Stomach smooth muscle (tissue), 2 donors: ENCODE results near the gene GBF1.

Experiments used
- H3K27ac ChIP-seq: one replicate; pipeline ENCODE4 v1.7.0; 2013; ENCODE audit warnings: mild to moderate bottlenecking, low read length, inconsistent platforms
- H3K27me3 ChIP-seq, 2 donors: one replicate each; pipeline ENCODE4 v1.7.0; 2013; ENCODE audit warnings: low read length in 2 of 2; ENCODE audit not compliant: insufficient read depth in 2 of 2, control insufficient read depth in 1 of 2
- H3K36me3 ChIP-seq, 2 donors: one replicate each; pipeline ENCODE4 v1.7.0; 2013; ENCODE audit warnings: low read length in 2 of 2; ENCODE audit not compliant: control insufficient read depth in 2 of 2, insufficient read depth in 2 of 2
- H3K4me1 ChIP-seq: one replicate; pipeline ENCODE4 v1.7.0; 2013; ENCODE audit warnings: low read length; ENCODE audit not compliant: control insufficient read depth, insufficient read depth
- H3K4me3 ChIP-seq, 2 donors: one replicate each; pipeline ENCODE4 v1.7.0; 2013; ENCODE audit warnings: low read length in 2 of 2
- H3K9ac ChIP-seq, 2 donors: one replicate each; pipeline ENCODE4 v1.7.0; 2013; ENCODE audit warnings: low read length in 2 of 2, mild to moderate bottlenecking in 1 of 2
- H3K9me3 ChIP-seq, 2 donors: one replicate each; pipeline ENCODE4 v1.7.0; 2013; ENCODE audit warnings: low read length in 2 of 2; ENCODE audit not compliant: control insufficient read depth in 2 of 2
- donor health status: healthy.
- donor health status: Pancreatic carcinoma.

The GBF1 gene

DNA sequence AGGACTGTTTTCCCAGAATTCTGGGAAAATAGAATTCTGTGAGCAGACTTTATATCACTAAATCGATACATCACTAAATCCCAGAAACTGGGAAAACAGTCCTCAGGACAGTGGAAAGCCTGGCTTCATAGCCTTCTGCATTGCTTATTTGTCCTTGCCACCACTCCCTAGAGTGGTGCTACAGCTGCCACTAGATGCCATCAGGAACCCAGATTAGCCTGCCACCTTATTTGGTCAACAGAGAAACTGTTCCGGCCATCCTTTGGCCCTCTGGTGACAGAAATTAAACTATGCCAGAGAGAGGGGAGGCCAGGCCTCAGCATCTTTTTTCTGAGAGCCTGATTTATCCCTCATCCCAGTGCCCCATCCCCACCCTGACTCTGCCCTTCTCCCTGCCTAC lies 130.5 kb downstream of the GBF1 start:
- H3K9ac ChIP-seq: no peak overlapping the region
- H3K4me3 ChIP-seq: no peak overlapping the region
- H3K27ac ChIP-seq: no peak overlapping the region
- H3K9me3 ChIP-seq: peaks cover 0 to 2% of the 10 kb centered on the region in 2 donors
- H3K27me3 ChIP-seq: no peaks in the 10 kb centered on the region
- no peaks in the 10 kb centered on the region for H3K4me1 ChIP-seq
- H3K36me3 ChIP-seq: peaks cover 60 to 67% of the 10 kb centered on the region in 2 donors

- H3K27me3 ChIP-seq: no peaks in the 10 kb centered on the region
- no peak overlapping the region for H3K4me3 ChIP-seq
- no peaks in the 10 kb centered on the region for H3K9me3 ChIP-seq
- H3K36me3 ChIP-seq: peaks cover 59 to 65% of the 10 kb centered on the region in 2 donors
- H3K9ac ChIP-seq: no peak overlapping the region
- H3K4me1 ChIP-seq: no peaks in the 10 kb centered on the region
- no peak overlapping the region for H3K27ac ChIP-seq
Measured at GRCh38 chr10:102376901-102377300, 131.6 kb downstream of the GBF1 start.

DNA sequence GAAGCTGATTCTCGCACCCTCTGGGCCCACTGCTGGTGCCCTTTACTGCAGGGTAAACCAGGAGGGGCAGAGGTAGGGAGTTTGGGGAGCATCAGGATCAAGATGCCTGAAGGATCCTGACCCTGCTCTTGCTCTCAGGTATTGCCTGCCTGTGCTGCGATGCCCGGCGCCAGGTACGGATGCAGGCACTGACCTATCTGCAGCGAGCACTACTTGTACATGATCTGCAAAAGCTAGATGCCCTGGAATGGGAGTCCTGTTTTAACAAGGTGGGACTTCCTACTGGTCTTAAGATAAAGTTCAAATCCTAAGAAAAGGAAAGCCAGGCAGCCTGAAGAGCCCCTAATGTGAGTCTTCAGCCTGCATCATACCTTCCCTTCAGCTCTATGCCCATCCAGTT lies 134.1 kb downstream of the GBF1 start:
- no peaks in the 10 kb centered on the region for H3K27me3 ChIP-seq
- H3K27ac ChIP-seq: no peak overlapping the region
- no peak overlapping the region for H3K4me3 ChIP-seq
- H3K36me3 ChIP-seq: peaks cover 55% of the 10 kb centered on the region in 2 donors
- no peaks in the 10 kb centered on the region for H3K9me3 ChIP-seq
- H3K4me1 ChIP-seq: no peaks in the 10 kb centered on the region
- H3K9ac ChIP-seq: no peak overlapping the region

DNA sequence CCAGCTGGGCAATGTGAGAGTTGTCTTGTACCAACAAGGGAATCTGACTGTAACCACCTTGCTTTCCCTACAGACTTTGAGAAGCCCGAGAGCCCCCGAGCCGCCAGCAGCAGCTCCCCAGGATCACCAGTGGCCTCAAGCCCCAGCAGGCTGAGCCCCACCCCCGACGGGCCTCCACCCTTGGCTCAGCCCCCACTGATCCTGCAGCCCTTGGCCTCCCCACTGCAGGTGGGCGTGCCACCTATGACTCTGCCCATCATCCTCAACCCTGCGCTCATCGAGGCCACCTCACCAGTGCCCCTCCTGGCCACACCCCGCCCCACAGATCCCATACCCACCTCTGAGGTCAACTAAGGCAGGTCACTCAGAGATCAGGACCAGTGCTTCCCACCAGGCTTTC lies 136.7 kb downstream of the GBF1 start:
- Histone ChIP-seq H3K36me3 (peaks cover 36% of the 10 kb centered on the region in 2 donors), H3K9ac (no peak overlapping the region), H3K4me1 (no peaks in the 10 kb centered on the region), H3K9me3 (no peaks in the 10 kb centered on the region), H3K27ac (no peak overlapping the region), H3K27me3 (no peaks in the 10 kb centered on the region), H3K4me3 (no peak overlapping the region)

- Histone ChIP-seq H3K9me3 (no peaks in the 10 kb centered on the region), H3K4me1 (no peaks in the 10 kb centered on the region), H3K9ac (no peak overlapping the region), H3K27me3 (no peaks in the 10 kb centered on the region), H3K27ac (no peak overlapping the region), H3K4me3 (no peak overlapping the region), H3K36me3 (peaks cover 35 to 36% of the 10 kb centered on the region in 2 donors)
Measured at GRCh38 chr10:102382871-102383270, 137.5 kb downstream of the GBF1 start.

DNA sequence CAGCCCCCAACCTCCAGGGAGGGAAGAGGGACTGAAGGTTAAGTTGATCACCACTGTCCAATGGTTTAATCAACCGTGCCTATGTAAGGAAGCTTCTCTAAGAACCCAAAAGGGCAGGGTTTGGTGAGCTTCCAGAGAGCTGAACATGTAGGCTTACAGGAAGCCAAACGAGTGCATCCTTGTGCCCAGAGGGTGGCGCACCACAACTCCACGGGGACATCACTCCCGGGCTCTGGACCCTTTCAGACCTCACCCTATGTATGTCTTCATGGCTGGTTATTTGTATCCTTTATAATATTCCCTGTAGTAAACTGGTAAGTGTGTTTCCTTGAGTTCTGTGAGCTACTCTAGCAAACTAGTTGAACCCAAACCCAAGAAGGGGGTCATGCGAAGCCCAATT lies 138.7 kb downstream of the GBF1 start:
- no peaks in the 10 kb centered on the region for H3K27me3 ChIP-seq
- H3K9me3 ChIP-seq: no peaks in the 10 kb centered on the region
- H3K27ac ChIP-seq: no peak overlapping the region
- H3K36me3 ChIP-seq: peaks cover 30% of the 10 kb centered on the region in 2 donors
- H3K9ac ChIP-seq: no peak overlapping the region
- H3K4me3 ChIP-seq: no peak overlapping the region
- H3K4me1 ChIP-seq: no peaks in the 10 kb centered on the region

- H3K4me1 ChIP-seq: no peaks in the 10 kb centered on the region
- peaks cover 22% of the 10 kb centered on the region in 2 donors for H3K36me3 ChIP-seq
- no peak overlapping the region for H3K27ac ChIP-seq
- H3K27me3 ChIP-seq: no peaks in the 10 kb centered on the region
- H3K4me3 ChIP-seq: no peak overlapping the region
- no peak overlapping the region for H3K9ac ChIP-seq
- H3K9me3 ChIP-seq: no peaks in the 10 kb centered on the region
Measured at GRCh38 chr10:102384606-102385429, 139.5 kb downstream of the GBF1 start.

DNA sequence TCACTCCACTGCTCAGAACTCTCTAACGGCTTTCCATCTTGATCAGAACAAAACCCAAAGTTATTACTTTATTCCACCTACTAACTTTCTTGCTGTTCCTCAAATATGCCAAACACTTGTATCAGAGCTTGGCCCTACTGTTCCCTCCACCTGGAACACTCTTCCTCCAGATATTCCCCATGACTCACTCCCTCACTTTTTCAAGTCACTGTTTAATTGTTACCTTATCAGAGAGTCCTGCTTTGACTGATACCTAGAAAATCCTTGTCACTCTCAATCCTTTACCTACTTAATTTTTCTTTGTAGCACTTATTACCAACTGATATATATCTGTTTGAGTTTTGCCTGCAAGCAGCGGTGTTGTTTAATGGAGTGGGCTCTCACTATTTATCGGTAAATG lies 144.6 kb downstream of the GBF1 start:
- H3K9me3 ChIP-seq: no peaks in the 10 kb centered on the region
- H3K4me3 ChIP-seq: no peak overlapping the region
- no peak overlapping the region for H3K27ac ChIP-seq
- H3K36me3 ChIP-seq: no peaks in the 10 kb centered on the region
- no peak overlapping the region for H3K9ac ChIP-seq
- peaks cover 12% of the 10 kb centered on the region for H3K4me1 ChIP-seq
- H3K27me3 ChIP-seq: no peaks in the 10 kb centered on the region

- H3K36me3 ChIP-seq: peaks cover 2 to 3% of the 10 kb centered on the region in 2 donors
- no peak overlapping the region for H3K9ac ChIP-seq
- H3K27ac ChIP-seq: no peak overlapping the region
- no peaks in the 10 kb centered on the region for H3K9me3 ChIP-seq
- H3K27me3 ChIP-seq: no peaks in the 10 kb centered on the region
- H3K4me1 ChIP-seq: peaks cover 32% of the 10 kb centered on the region
- no peak overlapping the region for H3K4me3 ChIP-seq
Measured at GRCh38 chr10:102392306-102392705, 147.0 kb downstream of the GBF1 start.

DNA sequence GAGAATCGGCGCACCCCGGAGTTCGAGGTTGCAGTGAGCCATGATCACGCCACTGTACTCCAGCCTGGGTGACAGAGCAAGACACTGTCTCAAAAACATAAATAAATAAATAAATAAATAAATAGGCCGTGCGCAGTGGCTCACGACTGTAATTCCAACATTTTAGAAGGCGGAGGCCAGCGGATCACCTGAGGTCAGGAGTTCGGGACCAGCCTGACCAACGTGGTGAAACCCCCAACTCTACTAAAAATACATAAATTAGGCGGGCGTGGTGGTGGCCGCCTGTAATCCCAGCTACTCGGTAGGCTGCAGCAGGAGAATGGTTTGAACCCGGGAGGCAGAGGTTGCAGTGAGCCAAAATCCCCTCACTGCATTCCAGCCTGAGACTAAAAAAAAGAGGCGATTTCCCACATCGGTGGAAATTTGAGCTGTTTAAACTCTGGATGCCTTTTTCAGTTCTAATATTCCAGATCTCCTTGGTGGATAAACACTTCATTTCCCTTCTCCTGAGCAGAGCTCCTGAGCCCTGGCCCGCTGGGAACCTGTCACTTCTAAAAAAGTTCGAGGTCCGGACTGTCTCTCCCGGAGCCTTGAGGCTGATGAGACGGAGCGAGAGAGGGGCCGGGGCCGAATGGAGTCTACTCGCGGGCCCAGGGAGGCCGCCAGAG lies 148.2 kb downstream of the GBF1 start:
- peaks cover 44% of the 10 kb centered on the region for H3K4me1 ChIP-seq
- H3K4me3 ChIP-seq: peak overlapping the region; percentile 94 to 99
- H3K9me3 ChIP-seq: no peaks in the 10 kb centered on the region
- H3K27me3 ChIP-seq: no peaks in the 10 kb centered on the region
- H3K9ac ChIP-seq: peak overlapping the region; percentile 88 to 89
- H3K36me3 ChIP-seq: peaks cover 11 to 13% of the 10 kb centered on the region in 2 donors
- H3K27ac ChIP-seq: peak overlapping the region; percentile 99
